GM19351 (cell line): ENCODE measurements around the gene UFL1.

Experiments
- ATAC-seq: cut with Tn5 transposase; IDR thresholded peaks from one replicate; pipeline ENCODE4 v1.9.1; 2021; ENCODE audit warnings: mild to moderate bottlenecking, moderate library complexity; ENCODE audit not compliant: unreplicated experiment

UFL1 gene

DNA sequence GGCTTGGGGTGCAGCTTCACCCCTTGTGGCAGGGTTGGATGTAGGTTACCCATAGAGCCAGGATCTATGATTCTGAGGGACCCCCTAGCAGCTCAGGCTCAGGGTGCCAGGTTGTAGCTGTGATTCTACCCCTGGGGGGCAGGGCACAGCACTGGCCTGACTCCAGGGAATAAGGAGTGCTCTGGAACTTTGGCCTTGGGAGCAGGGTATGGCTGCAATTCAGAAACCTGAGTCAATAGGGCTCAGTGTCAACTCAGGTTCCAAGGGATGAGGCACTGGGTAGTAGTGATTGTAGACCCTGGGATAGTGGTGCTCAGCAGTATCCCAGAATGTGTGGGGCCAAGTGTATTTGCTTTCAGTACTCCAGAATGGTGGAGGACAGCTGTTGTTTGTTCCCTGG, 49.9 kb downstream of the UFL1 start:
- no peak for ATAC-seq

DNA sequence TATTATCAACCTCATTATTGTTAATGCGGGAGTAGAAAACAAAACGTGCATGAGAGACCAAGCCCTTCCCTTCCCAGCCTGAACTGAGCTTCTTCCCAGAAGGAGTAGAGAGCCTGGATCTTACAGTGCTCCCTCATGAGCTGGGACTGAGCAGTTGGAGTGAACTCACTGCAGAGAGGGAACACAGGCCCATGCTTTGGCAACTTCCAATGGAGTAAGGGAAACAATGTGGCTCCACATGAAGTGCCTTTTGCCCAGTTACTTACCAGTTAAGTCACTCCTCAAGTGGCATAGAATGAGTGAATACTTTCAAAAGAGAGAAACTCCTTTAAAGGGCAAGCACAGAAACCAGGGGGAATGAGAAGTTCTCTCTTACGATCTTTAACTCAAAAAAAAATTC, 53.8 kb downstream of the UFL1 start:
- no peak for ATAC-seq

DNA sequence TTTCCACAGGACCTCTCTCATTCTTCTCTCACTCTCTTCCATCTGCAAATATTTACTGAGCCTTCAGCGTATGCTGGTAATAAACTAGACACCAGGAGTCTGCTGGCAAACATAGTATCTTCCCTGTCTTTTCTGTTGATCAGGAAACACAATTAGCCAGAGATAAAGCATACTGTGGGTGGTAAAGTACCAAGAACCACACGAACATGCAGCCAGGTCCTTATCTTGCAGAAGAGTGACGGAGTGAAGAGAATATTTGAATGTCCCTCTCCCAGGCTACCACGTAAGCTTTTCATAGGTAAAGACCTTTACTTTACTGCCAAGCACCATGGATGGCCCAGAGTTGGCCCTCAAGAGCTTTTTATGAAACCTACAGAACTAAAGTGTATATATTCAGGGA, 54.6 kb downstream of the UFL1 start:
- ATAC-seq, result no peak

DNA sequence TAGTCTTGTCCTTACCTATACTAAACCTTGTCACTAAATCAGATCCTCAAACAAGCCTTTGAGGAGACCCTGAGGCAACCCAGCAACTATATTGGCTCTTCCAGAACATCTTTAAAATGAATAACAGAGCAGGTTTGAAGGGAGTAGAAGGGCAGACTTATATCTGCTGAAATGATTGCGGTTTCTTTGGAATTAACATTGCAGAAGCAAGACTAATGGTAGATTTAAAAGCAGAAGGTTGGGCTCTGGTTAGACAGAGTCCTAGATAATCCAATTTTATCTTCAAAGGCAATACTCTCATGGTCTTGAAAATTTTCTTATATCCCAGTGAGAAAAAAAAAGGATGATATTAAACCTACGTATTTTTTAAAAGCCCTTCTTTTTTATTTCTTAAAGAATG, 60.4 kb downstream of the UFL1 start:
- ATAC-seq, result no peak

DNA sequence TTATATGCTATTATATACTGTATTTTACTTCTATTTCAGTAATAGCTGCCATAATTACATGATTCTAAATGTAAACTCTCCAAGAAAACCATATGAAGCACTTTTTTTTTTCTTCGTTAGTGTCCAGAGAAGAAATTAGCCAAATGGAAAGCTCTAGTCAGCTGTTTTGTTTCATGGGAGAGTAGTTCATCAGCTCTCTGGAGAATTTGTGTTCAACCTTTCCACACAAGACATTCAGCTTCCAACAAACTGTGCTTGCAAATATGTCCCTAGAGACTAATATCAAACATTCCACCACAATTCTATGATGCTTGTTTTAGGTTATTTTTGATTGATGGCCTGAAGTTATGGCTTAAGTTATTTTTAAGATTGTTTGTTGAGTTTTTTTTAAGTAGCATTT, 60.8 kb downstream of the UFL1 start:
- ATAC-seq, result no peak

DNA sequence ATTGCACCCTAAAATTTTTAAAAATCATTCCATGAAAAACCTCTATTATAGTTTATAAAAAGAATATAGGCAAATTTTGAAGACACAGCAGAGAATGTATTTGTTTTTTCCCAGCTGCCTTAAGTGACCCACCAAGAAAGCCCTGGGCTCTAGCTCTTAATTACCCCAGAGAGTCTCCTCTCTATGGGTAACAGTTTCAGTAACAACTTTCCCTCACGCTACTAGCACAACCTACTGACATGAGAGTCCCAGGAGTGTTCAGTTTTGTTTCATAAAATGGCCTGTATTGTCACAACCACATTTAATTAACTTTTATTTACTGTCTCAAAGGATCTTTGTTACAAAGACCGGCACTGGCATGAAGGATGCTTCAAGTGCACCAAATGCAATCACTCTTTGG, 82.8 kb downstream of the UFL1 start:
- no peak for ATAC-seq
